ENCODE data around the gene KDM8.
A peak's percentile ranks its signal among the peaks of the same experiment; 100 is the strongest.

The KDM8 gene

GRCh38 chr16:27233731-27234130 lies 30.4 kb downstream of the KDM8 start:
- Histone ChIP-seq H3K4me3 (ENCODE audit: low read length) (no peak overlapping the region), H3K4me1 (ENCODE audit: control insufficient read depth, low read depth, low read length) (no peaks in the 10 kb centered on the region), H2BK15ac (replicated peaks; ENCODE audit: low read depth) (no peak overlapping the region), H2AK5ac (ENCODE audit: low read length) (no peak overlapping the region), H3K18ac (ENCODE audit: low read length) (no peak overlapping the region), H3K79me2 (ENCODE audit: control insufficient read depth, insufficient read depth, low read length) (no peaks in the 10 kb centered on the region), H3K79me1 (ENCODE audit: low read length) (no peaks in the 10 kb centered on the region), H3K9ac (ENCODE audit: low read length) (no peak overlapping the region), H3K23ac (ENCODE audit: low read length) (no peak overlapping the region), H3K36me3 (ENCODE audit: control insufficient read depth, insufficient read depth, low read length) (no peaks in the 10 kb centered on the region), H3K27me3 (ENCODE audit: insufficient read depth, low read length, poor library complexity) (no peaks in the 10 kb centered on the region), H3K27ac (ENCODE audit: low read depth, low read length) (no peak overlapping the region), H2BK120ac (ENCODE audit: low read depth, low read length) (no peak overlapping the region), H3K4me2 (ENCODE audit: low read length) (no peak overlapping the region), H3K56ac (ENCODE audit: low read length) (no peak overlapping the region), H4K5ac (ENCODE audit: low read length) (no peak overlapping the region), H2BK5ac (ENCODE audit: low read length) (no peak overlapping the region), H4K8ac (ENCODE audit: low read depth, low read length) (no peak overlapping the region), H3K4ac (ENCODE audit: low read depth, low read length) (no peak overlapping the region)
- DNase-seq = no peak
- WGBS (ENCODE audit: extremely low coverage, insufficient coverage, low lambda C conversion rate) = no CpG with 5 or more reads among the region's 6 CpGs

- Histone ChIP-seq H3K18ac (ENCODE audit: low read length) (no peak overlapping the region), H4K5ac (ENCODE audit: low read length) (no peak overlapping the region), H3K9ac (ENCODE audit: low read length) (no peak overlapping the region), H3K4me3 (ENCODE audit: low read length) (no peak overlapping the region), H2BK15ac (replicated peaks; ENCODE audit: low read depth) (no peak overlapping the region), H3K27me3 (ENCODE audit: insufficient read depth, low read length, poor library complexity) (no peaks in the 10 kb centered on the region), H3K79me2 (ENCODE audit: control insufficient read depth, insufficient read depth, low read length) (no peaks in the 10 kb centered on the region), H2AK5ac (ENCODE audit: low read length) (no peak overlapping the region), H3K4ac (ENCODE audit: low read depth, low read length) (no peak overlapping the region), H3K23ac (ENCODE audit: low read length) (no peak overlapping the region), H4K8ac (ENCODE audit: low read depth, low read length) (no peak overlapping the region), H3K4me1 (ENCODE audit: control insufficient read depth, low read depth, low read length) (no peaks in the 10 kb centered on the region), H3K79me1 (ENCODE audit: low read length) (no peaks in the 10 kb centered on the region), H3K27ac (ENCODE audit: low read depth, low read length) (no peak overlapping the region), H2BK5ac (ENCODE audit: low read length) (no peak overlapping the region), H2BK120ac (ENCODE audit: low read depth, low read length) (no peak overlapping the region), H3K4me2 (ENCODE audit: low read length) (no peak overlapping the region), H3K36me3 (ENCODE audit: control insufficient read depth, insufficient read depth, low read length) (no peaks in the 10 kb centered on the region), H3K56ac (ENCODE audit: low read length) (no peak overlapping the region)
- DNase-seq = no peak
- WGBS (ENCODE audit: extremely low coverage, insufficient coverage, low lambda C conversion rate) = no CpG with 5 or more reads among the region's 8 CpGs
Observed at GRCh38 chr16:27234171-27234570, 30.8 kb downstream of the KDM8 start.

GRCh38 chr16:27234603-27235002 lies 31.3 kb downstream of the KDM8 start:
- Histone ChIP-seq H2BK15ac (replicated peaks; ENCODE audit: low read depth) (no peak overlapping the region), H3K18ac (ENCODE audit: low read length) (no peak overlapping the region), H3K4me1 (ENCODE audit: control insufficient read depth, low read depth, low read length) (no peaks in the 10 kb centered on the region), H2AK5ac (ENCODE audit: low read length) (no peak overlapping the region), H4K8ac (ENCODE audit: low read depth, low read length) (no peak overlapping the region), H3K4me2 (ENCODE audit: low read length) (no peak overlapping the region), H4K5ac (ENCODE audit: low read length) (no peak overlapping the region), H3K9ac (ENCODE audit: low read length) (no peak overlapping the region), H3K27me3 (ENCODE audit: insufficient read depth, low read length, poor library complexity) (no peaks in the 10 kb centered on the region), H3K4me3 (ENCODE audit: low read length) (no peak overlapping the region), H3K27ac (ENCODE audit: low read depth, low read length) (no peak overlapping the region), H3K23ac (ENCODE audit: low read length) (no peak overlapping the region), H3K36me3 (ENCODE audit: control insufficient read depth, insufficient read depth, low read length) (no peaks in the 10 kb centered on the region), H3K56ac (ENCODE audit: low read length) (no peak overlapping the region), H2BK5ac (ENCODE audit: low read length) (no peak overlapping the region), H2BK120ac (ENCODE audit: low read depth, low read length) (no peak overlapping the region), H3K79me2 (ENCODE audit: control insufficient read depth, insufficient read depth, low read length) (no peaks in the 10 kb centered on the region), H3K4ac (ENCODE audit: low read depth, low read length) (no peak overlapping the region), H3K79me1 (ENCODE audit: low read length) (no peaks in the 10 kb centered on the region)
- no peak for DNase-seq
- WGBS (ENCODE audit: extremely low coverage, insufficient coverage, low lambda C conversion rate) = no CpG with 5 or more reads among the region's 4 CpGs

- H3K27me3 ChIP-seq (ENCODE audit: insufficient read depth, low read length, poor library complexity) = no peaks in the 10 kb centered on the region
- no peak overlapping the region for H2BK120ac ChIP-seq (ENCODE audit: low read depth, low read length)
- no peaks in the 10 kb centered on the region for H3K79me2 ChIP-seq (ENCODE audit: control insufficient read depth, insufficient read depth, low read length)
- H2BK5ac ChIP-seq (ENCODE audit: low read length) = no peak overlapping the region
- no peak overlapping the region for H2AK5ac ChIP-seq (ENCODE audit: low read length)
- no peaks in the 10 kb centered on the region for H3K36me3 ChIP-seq (ENCODE audit: control insufficient read depth, insufficient read depth, low read length)
- H3K9ac ChIP-seq (ENCODE audit: low read length) = no peak overlapping the region
- WGBS (ENCODE audit: extremely low coverage, insufficient coverage, low lambda C conversion rate) = no CpG with 5 or more reads among the region's 23 CpGs
- no peak overlapping the region for H3K4ac ChIP-seq (ENCODE audit: low read depth, low read length)
- H3K4me1 ChIP-seq (ENCODE audit: control insufficient read depth, low read depth, low read length) = no peaks in the 10 kb centered on the region
- H3K56ac ChIP-seq (ENCODE audit: low read length) = peak overlapping the region; percentile 50
- DNase-seq = peak; percentile 68
- H3K23ac ChIP-seq (ENCODE audit: low read length) = no peak overlapping the region
- no peaks in the 10 kb centered on the region for H3K79me1 ChIP-seq (ENCODE audit: low read length)
- H3K18ac ChIP-seq (ENCODE audit: low read length) = no peak overlapping the region
- no peak overlapping the region for H4K8ac ChIP-seq (ENCODE audit: low read depth, low read length)
- no peak overlapping the region for H3K27ac ChIP-seq (ENCODE audit: low read depth, low read length)
- no peak overlapping the region for H4K5ac ChIP-seq (ENCODE audit: low read length)
- no peak overlapping the region for H2BK15ac ChIP-seq (replicated peaks; ENCODE audit: low read depth)
- no peak overlapping the region for H3K4me3 ChIP-seq (ENCODE audit: low read length)
- H3K4me2 ChIP-seq (ENCODE audit: low read length) = no peak overlapping the region
Observed at GRCh38 chr16:27235055-27235937, 32.0 kb downstream of the KDM8 start.

GRCh38 chr16:27235938-27236245 lies 32.6 kb downstream of the KDM8 start:
- Histone ChIP-seq H2BK5ac (ENCODE audit: low read length) (no peak overlapping the region), H3K4me1 (ENCODE audit: control insufficient read depth, low read depth, low read length) (no peaks in the 10 kb centered on the region), H2BK120ac (ENCODE audit: low read depth, low read length) (no peak overlapping the region), H3K27ac (ENCODE audit: low read depth, low read length) (no peak overlapping the region), H3K9ac (ENCODE audit: low read length) (no peak overlapping the region), H3K56ac (ENCODE audit: low read length) (peak overlapping the region; percentile 42), H2BK15ac (replicated peaks; ENCODE audit: low read depth) (no peak overlapping the region), H3K27me3 (ENCODE audit: insufficient read depth, low read length, poor library complexity) (no peaks in the 10 kb centered on the region), H3K79me1 (ENCODE audit: low read length) (no peaks in the 10 kb centered on the region), H3K36me3 (ENCODE audit: control insufficient read depth, insufficient read depth, low read length) (no peaks in the 10 kb centered on the region), H2AK5ac (ENCODE audit: low read length) (no peak overlapping the region), H3K23ac (ENCODE audit: low read length) (no peak overlapping the region), H3K4me3 (ENCODE audit: low read length) (no peak overlapping the region), H4K5ac (ENCODE audit: low read length) (no peak overlapping the region), H3K79me2 (ENCODE audit: control insufficient read depth, insufficient read depth, low read length) (no peaks in the 10 kb centered on the region), H3K4ac (ENCODE audit: low read depth, low read length) (no peak overlapping the region), H3K18ac (ENCODE audit: low read length) (no peak overlapping the region), H3K4me2 (ENCODE audit: low read length) (no peak overlapping the region), H4K8ac (ENCODE audit: low read depth, low read length) (no peak overlapping the region)
- DNase-seq = no peak
- WGBS (ENCODE audit: extremely low coverage, insufficient coverage, low lambda C conversion rate) = no CpG with 5 or more reads among the region's 8 CpGs
